IPS-15b (cell line): ENCODE results near the gene ADCY7.

Source experiments
- H3K27me3 ChIP-seq: one replicate; pipeline ENCODE4 v1.6.1; 2013; ENCODE audit warnings: low read length; ENCODE audit not compliant: control insufficient read depth, insufficient read depth
- H3K36me3 ChIP-seq: one replicate; pipeline ENCODE4 v1.6.1; 2013; ENCODE audit warnings: low read length; ENCODE audit not compliant: control insufficient read depth, insufficient read depth
- H3K4me1 ChIP-seq: one replicate; pipeline ENCODE4 v1.6.1; 2013; ENCODE audit warnings: mild to moderate bottlenecking, low read length; ENCODE audit not compliant: control insufficient read depth, insufficient read depth
- H3K4me3 ChIP-seq: one replicate; pipeline ENCODE4 v1.5.1; 2013; ENCODE audit warnings: low read depth, low read length
- H3K9ac ChIP-seq: one replicate; pipeline ENCODE4 v1.6.1; 2013; ENCODE audit warnings: low read depth, mild to moderate bottlenecking, low read length
- H3K9me3 ChIP-seq: one replicate; pipeline ENCODE4 v1.6.1; 2013; ENCODE audit warnings: mild to moderate bottlenecking, low read length; ENCODE audit not compliant: control insufficient read depth, insufficient read depth

Gene ADCY7

DNA sequence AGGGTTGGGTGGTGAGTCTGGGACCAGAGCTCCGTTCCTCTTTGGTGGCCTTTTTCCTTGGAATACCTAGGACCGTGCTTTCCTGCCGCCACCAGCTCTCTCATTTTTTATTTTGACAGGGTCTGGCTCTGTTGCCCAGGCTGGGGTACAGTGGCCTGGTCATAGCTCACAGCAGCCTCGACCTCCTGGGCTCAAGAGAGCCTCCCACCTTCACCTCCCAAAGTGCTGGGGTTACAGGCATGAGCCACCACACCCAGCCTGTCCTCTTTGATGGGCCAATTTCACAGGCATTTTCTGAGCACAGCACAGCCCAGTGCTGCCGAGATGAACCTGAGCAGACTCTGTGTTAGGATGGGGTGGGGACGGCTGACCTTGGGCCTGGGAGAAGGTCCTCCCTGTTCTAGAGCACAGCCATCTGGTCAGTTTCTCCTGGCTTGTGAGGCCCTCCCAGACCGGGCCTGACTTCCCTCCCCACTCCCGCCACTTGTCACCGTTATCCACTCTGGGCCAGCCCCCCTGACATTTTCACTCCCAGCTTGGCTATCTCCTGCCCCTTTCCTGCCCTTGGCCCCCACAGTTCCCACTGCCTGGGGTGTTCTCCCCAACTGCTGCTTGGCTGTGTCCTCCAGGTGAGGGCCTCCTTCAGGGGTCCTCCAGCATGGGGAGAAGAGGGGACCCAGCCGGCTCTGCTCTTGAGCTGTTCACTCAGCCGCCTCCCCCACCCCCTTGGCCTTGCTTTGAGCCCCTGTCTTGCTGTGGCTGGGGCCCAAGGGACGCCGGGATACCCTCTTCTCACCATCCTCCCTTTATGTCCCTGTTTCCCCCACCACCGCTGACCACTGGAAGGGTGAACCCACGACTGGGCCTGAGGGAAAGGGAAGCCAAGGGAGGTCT lies 5.0 kb downstream of the ADCY7 start:
- no peaks in the 10 kb centered on the region for H3K9me3 ChIP-seq
- peaks cover 3% of the 10 kb centered on the region for H3K4me1 ChIP-seq
- H3K9ac ChIP-seq, result no peak overlapping the region
- H3K27me3 ChIP-seq, result no peaks in the 10 kb centered on the region
- H3K4me3 ChIP-seq, result no peak overlapping the region
- no peaks in the 10 kb centered on the region for H3K36me3 ChIP-seq

DNA sequence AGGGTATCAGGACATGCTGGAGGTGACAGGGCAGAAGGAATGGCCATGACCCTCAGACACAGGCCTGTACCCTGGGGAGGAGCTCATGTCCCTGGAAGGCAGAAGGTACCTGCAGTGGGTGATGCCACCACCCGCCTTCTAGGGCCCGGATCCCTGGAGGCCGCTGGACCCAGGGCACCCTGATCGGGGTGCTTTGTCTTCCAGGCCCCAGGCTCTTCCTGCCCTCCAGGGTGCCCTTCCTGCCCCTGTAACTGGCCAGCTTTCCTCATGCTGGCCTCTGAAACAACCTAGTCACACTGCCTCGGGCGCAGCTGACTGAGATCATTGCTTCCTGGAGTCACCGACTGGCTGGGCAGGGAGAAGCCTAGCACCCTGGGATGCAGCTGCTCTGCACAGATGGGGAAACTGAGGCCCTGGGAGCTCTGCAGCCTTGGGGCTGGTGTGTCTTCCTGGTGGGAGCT lies 5.8 kb downstream of the ADCY7 start:
- no peaks in the 10 kb centered on the region for H3K4me1 ChIP-seq
- H3K27me3 ChIP-seq, result no peaks in the 10 kb centered on the region
- no peak overlapping the region for H3K4me3 ChIP-seq
- no peaks in the 10 kb centered on the region for H3K36me3 ChIP-seq
- H3K9ac ChIP-seq, result no peak overlapping the region
- no peaks in the 10 kb centered on the region for H3K9me3 ChIP-seq

DNA sequence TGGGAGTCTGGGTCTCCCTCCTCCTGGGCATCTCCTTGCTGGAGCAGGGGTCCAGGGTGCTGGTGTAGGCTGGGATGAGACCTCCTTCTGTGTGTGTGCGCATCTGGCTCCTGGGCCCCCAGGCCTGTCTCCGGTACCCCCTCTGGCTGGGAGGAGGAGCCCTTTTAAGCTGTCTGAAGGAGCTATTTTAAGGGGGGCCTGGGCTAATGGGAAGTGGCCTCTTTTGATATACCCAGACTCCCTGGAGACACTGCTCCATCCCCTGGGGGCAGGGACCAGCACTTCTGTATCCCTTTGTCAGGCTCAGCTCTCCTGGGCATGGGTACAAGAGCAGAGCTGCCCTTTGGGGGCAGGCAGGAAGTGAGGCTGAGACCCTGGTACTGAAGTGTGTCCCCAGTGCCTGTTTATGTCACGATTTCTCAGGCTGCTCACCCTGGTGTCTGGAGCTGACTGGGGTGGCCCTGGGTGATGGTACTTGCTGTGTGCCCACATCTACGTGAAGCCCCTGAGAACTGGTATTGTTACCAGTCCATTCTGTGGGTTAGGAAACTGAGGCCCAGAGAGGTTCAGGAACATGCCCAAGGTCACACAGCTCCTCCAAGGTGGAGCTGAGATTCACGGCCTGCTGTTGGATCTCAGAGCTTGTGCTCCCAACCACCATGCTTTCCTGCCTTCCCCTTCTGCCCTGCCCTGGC lies 6.5 kb downstream of the ADCY7 start:
- no peaks in the 10 kb centered on the region for H3K4me1 ChIP-seq

DNA sequence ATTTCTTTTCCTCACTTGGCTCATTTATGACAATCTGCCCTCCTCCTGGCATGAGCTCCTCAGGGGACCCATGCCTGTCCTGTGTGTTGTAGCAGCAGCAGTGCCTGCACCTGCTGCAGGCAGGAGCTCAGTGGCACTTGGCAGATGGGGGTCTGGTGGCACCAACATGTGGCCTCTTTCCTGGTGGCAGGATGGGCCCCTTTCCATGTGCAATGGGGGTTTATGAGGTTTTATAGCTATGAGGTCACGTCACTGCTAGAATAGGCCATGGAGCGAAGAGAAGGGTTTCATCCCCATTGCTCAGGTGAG lies 7.0 kb downstream of the ADCY7 start:
- Histone ChIP-seq H3K27me3 (no peaks in the 10 kb centered on the region), H3K36me3 (no peaks in the 10 kb centered on the region), H3K9ac (no peak overlapping the region), H3K9me3 (no peaks in the 10 kb centered on the region), H3K4me1 (no peaks in the 10 kb centered on the region), H3K4me3 (no peak overlapping the region)

More for the DNA sequence above, 6.5 kb downstream of the ADCY7 start:
- no peak overlapping the region for H3K9ac ChIP-seq
- no peaks in the 10 kb centered on the region for H3K27me3 ChIP-seq
- H3K9me3 ChIP-seq, result no peaks in the 10 kb centered on the region
- no peaks in the 10 kb centered on the region for H3K36me3 ChIP-seq
- no peak overlapping the region for H3K4me3 ChIP-seq

DNA sequence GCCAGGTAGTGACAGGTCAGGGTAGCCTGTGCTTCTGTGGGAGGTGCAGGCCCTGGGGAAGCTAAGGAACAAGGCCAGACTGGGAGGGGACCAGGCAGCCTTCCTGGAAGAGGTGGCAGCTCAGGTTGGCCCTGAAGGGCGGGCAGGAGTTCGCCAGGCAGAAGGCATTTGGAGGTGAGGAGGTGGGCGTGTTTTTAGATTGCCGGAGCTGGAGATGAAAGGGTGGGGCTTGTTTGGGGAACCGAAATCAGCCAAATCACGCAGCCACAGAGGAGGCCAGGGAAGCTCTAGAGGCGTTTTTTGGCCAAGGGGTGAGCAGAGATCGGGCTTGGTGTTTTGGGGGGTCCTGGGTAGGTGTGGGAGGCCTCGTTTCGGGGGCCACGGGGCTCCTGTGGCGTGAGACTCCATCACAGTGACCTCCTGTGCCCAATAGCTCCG lies 7.6 kb downstream of the ADCY7 start:
- Histone ChIP-seq H3K9me3 (no peaks in the 10 kb centered on the region), H3K27me3 (no peaks in the 10 kb centered on the region), H3K4me3 (no peak overlapping the region), H3K4me1 (no peaks in the 10 kb centered on the region), H3K36me3 (no peaks in the 10 kb centered on the region), H3K9ac (no peak overlapping the region)

DNA sequence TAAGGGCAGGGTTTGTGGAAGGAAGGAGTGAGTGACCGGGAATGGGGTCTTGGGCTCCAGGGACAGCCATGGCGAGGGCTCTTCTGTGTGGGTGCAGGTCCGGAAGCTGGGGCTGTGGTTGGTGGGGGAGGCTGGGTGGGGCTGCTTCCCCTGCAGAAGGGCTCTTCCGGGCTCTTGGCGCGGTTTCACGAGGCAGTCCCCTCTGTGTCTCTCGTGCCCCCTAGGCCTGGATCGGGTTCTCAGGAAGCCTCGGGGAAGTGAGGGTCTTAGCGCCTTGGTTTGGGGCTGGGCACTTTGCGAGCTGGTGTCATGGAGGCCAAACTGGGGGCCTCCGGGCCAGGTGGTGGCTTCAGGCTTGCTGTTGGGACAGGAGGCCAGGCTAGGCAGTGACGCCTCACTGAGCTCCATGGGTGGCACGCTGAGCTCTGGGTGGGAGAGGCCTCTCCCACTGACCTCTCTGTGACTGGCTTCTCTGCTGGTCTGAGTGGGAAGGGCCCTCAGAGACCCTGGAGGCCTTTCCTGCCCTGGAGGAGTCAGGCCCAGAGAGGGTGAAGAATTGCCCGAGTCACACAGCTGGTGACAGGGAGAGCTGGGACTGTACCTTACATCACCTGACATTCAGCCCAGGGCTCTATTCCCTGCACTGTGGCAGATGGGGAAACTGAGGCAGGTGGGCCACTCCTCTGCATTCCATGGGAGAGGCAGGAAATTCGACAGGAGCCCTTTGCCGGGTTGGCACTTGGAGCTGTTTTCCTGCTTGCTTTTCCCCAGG lies 8.2 kb downstream of the ADCY7 start:
- no peak overlapping the region for H3K4me3 ChIP-seq
- no peaks in the 10 kb centered on the region for H3K36me3 ChIP-seq
- no peak overlapping the region for H3K9ac ChIP-seq
- no peaks in the 10 kb centered on the region for H3K27me3 ChIP-seq
- no peaks in the 10 kb centered on the region for H3K9me3 ChIP-seq
- H3K4me1 ChIP-seq, result no peaks in the 10 kb centered on the region

DNA sequence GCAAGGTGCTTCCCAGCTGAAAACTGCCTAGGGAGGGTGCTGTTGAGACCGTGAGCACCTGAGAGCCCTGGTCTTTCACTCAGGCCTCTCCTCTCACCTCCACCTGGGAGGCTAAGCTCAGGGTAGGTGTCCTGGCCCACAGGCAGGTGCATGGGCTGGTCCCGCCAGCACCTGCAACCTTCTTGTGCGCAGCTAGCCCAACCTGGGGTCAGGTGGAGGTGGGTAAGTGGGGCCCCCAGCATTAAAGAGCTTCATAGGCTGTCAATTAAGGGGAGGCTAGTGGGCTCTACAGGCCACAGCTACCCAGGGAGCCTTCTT lies 8.7 kb downstream of the ADCY7 start:
- H3K9me3 ChIP-seq, result no peaks in the 10 kb centered on the region
- H3K36me3 ChIP-seq, result no peaks in the 10 kb centered on the region
- no peak overlapping the region for H3K4me3 ChIP-seq
- H3K4me1 ChIP-seq, result no peaks in the 10 kb centered on the region
- no peaks in the 10 kb centered on the region for H3K27me3 ChIP-seq
- no peak overlapping the region for H3K9ac ChIP-seq

DNA sequence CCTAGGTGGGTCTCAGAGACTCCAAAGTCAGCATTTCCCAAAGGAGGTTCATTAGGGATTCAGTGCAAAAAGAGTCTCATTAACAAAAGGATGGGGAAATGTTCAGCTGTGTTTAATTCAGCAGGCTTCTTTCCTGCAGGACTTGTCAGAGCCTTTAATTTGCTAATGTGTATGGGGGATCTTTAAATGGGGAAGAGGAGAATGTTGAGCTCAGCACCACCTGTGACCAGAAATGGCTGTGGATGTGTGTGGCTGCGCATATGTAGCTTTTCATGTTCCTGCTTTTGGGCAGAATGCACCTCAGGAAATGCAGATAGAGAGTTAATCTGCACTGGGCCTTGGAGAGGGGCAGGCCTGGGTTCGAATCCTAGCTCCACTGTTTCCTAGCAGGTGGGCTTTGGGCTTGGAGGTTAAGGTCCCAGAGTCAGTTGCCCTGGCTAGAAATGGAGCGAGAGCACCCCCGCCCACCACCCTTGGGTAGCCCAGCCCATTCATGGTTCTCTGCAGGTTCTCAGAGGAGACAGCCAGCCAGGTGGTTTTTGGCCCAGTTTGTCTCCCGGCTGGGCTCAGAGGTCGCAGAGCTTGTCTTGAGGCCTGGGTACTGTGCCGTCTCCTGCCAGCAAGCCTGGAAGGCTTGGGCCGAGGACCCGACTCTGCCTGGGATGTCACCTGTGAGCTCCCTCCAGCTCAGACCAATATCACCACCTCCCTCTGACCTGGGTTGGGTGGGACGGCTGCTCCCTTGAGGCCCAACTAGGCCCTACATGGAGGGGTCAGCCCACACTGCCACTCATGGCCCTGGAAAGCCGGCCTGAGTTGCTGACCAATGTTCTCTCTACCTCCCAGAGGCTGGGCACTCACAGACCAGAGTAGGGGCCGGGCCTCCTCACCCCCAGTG lies 9.3 kb downstream of the ADCY7 start:
- Histone ChIP-seq H3K27me3 (no peaks in the 10 kb centered on the region), H3K4me3 (no peak overlapping the region), H3K9me3 (no peaks in the 10 kb centered on the region), H3K36me3 (no peaks in the 10 kb centered on the region), H3K4me1 (no peaks in the 10 kb centered on the region), H3K9ac (no peak overlapping the region)

DNA sequence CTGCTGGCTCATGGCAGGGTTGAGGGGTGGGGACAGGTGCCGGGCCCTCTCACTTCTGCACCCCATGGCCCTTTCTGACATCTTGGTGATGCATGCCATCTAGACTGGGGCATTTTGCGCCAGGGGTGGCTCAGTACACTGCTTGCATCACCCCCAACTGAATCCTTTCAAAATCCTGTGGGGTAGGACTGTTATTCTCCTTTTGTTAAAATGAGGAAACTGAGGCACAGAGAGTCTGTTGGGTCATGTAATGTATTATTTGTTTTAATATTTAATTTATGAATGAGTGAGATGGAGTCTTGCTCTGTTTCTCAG lies 9.9 kb downstream of the ADCY7 start:
- H3K4me1 ChIP-seq, result no peaks in the 10 kb centered on the region
- H3K27me3 ChIP-seq, result no peaks in the 10 kb centered on the region
- H3K9me3 ChIP-seq, result no peaks in the 10 kb centered on the region
- no peak overlapping the region for H3K4me3 ChIP-seq
- H3K9ac ChIP-seq, result no peak overlapping the region
- H3K36me3 ChIP-seq, result no peaks in the 10 kb centered on the region

DNA sequence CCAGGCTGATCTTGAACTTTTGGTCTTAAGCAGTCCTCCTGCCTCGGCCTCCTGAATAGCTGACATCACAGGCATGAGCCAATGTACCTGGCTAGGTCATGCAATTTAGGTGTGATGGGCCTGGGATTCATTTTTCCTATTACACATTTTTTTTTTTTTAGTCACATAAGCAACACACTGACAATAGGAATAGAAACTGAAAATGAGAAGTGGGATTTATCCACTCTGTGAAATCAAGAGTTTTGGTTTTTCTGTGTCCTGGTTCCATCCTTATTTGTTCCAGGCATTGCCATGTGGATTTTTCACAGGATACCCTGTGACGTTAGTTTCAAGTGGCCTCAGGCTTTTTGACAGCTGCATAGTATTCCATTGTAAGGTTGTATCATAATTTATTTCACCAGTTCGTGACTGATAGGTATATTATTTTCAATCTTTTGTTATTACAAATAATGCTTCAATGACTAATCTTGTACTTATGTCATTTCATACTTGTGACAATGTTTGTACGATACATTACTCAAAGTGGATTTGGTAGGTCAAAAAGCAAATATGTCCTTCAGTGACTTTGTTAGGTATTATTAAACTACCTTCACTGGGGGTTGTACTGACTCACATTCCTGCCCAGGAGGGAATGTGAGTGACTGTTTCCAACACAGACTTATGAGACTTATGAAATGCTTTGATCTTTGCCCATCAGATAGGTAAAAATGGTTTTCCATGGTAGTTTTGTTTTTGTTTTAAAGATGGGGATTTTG lies 10.6 kb downstream of the ADCY7 start:
- Histone ChIP-seq H3K4me1 (no peaks in the 10 kb centered on the region), H3K4me3 (no peak overlapping the region), H3K9me3 (no peaks in the 10 kb centered on the region), H3K27me3 (no peaks in the 10 kb centered on the region), H3K9ac (no peak overlapping the region), H3K36me3 (no peaks in the 10 kb centered on the region)

DNA sequence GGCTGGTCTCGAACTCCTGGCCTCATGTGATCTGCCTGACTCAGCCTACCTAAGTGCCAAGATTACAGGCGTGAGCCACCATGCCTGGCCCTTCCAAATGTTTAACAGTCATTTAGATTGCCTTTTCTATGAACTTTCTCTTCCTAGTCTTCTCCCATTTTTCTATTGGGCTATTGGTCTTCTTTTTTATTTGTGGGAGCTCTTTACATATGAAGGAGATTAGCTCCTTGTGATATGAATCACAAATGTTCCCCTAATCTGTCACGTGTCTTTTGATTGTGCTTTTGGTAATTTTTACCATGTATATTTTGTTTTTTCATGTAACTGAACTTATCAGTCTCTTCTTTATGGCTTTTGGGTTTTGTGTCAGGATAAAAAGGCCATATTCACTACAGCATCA lies 11.9 kb downstream of the ADCY7 start:
- no peaks in the 10 kb centered on the region for H3K27me3 ChIP-seq
- H3K36me3 ChIP-seq, result no peaks in the 10 kb centered on the region
- no peaks in the 10 kb centered on the region for H3K9me3 ChIP-seq
- no peak overlapping the region for H3K9ac ChIP-seq
- H3K4me3 ChIP-seq, result no peak overlapping the region
- H3K4me1 ChIP-seq, result no peaks in the 10 kb centered on the region
